Neutrophil (primary cell): ENCODE measurements around the gene C1QTNF9.
"Not testable (repeated sequence)": the region's sequence is repeated elsewhere in the genome, so short reads cannot be mapped to it uniquely, and the experiment has no call there.

Source experiments
- H3K27ac ChIP-seq: fragments of 200-600 bp; sonication (generic); 2 replicates; pipeline ENCODE4 v1.5.1; 2016; ENCODE audit warnings: mild to moderate bottlenecking, moderate library complexity
- H3K27me3 ChIP-seq: fragments of 200-600 bp; sonication (generic); 2 replicates; pipeline ENCODE4 v1.6.0; 2016; ENCODE audit warnings: mild to moderate bottlenecking
- H3K36me3 ChIP-seq: fragments of 200-600 bp; sonication (generic); 2 replicates; pipeline ENCODE4 v1.5.1; 2017
- H3K4me1 ChIP-seq, 2 experiments: fragments of 200-600 bp in 1 of 2; sonication (generic) in 1 of 2; 1 replicate in 1 of 2; 2 replicates in 1 of 2; pipeline versions ENCODE4 v1.5.1 to v1.6.1; 2013 to 2016; ENCODE audit warnings: low read depth in 1 of 2, low read length in 1 of 2, mild to moderate bottlenecking in 1 of 2, moderate library complexity in 1 of 2; ENCODE audit not compliant: control insufficient read depth in 1 of 2, insufficient read depth in 1 of 2
- H3K4me3 ChIP-seq, 2 experiments: fragments of 200-600 bp in 1 of 2; sonication (generic) in 1 of 2; 1 replicate in 1 of 2; 2 replicates in 1 of 2; pipeline ENCODE4 v1.5.1; 2013 to 2016; ENCODE audit warnings: low read depth in 1 of 2, low read length in 1 of 2, mild to moderate bottlenecking in 1 of 2, moderate library complexity in 1 of 2
- H3K9me3 ChIP-seq: fragments of 200-600 bp; sonication (generic); 2 replicates; pipeline ENCODE4 v1.5.1; 2016
- CTCF ChIP-seq: fragments of 200-600 bp; sonication (generic); IDR thresholded peaks from 2 replicates; pipeline ENCODE4 v1.5.1; 2016; ENCODE audit warnings: antibody characterized with exemption

C1QTNF9 gene

GRCh38 chr13:24308488-24309020 lies 826 bp upstream of the C1QTNF9 start:
- no peak overlapping the region for H3K4me3 ChIP-seq
- no peaks in the 10 kb centered on the region for H3K4me1 ChIP-seq
- no peak overlapping the region for H3K27ac ChIP-seq
- H3K36me3 ChIP-seq = peaks cover 31% of the 10 kb centered on the region
- TF ChIP-seq CTCF = no peak
- no peaks in the 10 kb centered on the region for H3K27me3 ChIP-seq
- H3K9me3 ChIP-seq = no peaks in the 10 kb centered on the region

- Histone ChIP-seq H3K36me3 (no peaks in the 10 kb centered on the region), H3K27me3 (peaks cover 3% of the 10 kb centered on the region), H3K27ac (no peak overlapping the region), H3K9me3 (no peaks in the 10 kb centered on the region), H3K4me3 (no peak overlapping the region), H3K4me1 (no peaks in the 10 kb centered on the region)
- no peak for TF ChIP-seq CTCF
These were observed 4.1 kb downstream of the C1QTNF9 start for GRCh38 chr13:24313439-24313838.

GRCh38 chr13:24317835-24318234 lies 8.5 kb downstream of the C1QTNF9 start:
- H3K9me3 ChIP-seq, H3K27me3 ChIP-seq, H3K4me3 ChIP-seq, H3K4me1 ChIP-seq, H3K36me3 ChIP-seq, H3K27ac ChIP-seq: not testable (repeated sequence)

- not testable (repeated sequence) for H3K4me1 ChIP-seq, H3K36me3 ChIP-seq, H3K9me3 ChIP-seq, H3K27me3 ChIP-seq, H3K27ac ChIP-seq, H3K4me3 ChIP-seq
These were observed 9.5 kb downstream of the C1QTNF9 start for GRCh38 chr13:24318878-24319277.

- H3K4me1 ChIP-seq, H3K27me3 ChIP-seq, H3K4me3 ChIP-seq, H3K27ac ChIP-seq, H3K9me3 ChIP-seq, H3K36me3 ChIP-seq: not testable (repeated sequence)
These were observed 10.3 kb downstream of the C1QTNF9 start for GRCh38 chr13:24319641-24320040.

- not testable (repeated sequence) for H3K27ac ChIP-seq, H3K9me3 ChIP-seq, H3K4me3 ChIP-seq, H3K36me3 ChIP-seq, H3K4me1 ChIP-seq
- H3K27me3 ChIP-seq = peaks cover 15% of the 10 kb centered on the region
These were observed 12.0 kb downstream of the C1QTNF9 start for GRCh38 chr13:24321416-24321815.

- H3K4me3 ChIP-seq, H3K36me3 ChIP-seq, H3K27ac ChIP-seq, H3K4me1 ChIP-seq, H3K9me3 ChIP-seq: not testable (repeated sequence)
- peaks cover 25% of the 10 kb centered on the region for H3K27me3 ChIP-seq
These were observed 13.1 kb downstream of the C1QTNF9 start for GRCh38 chr13:24322470-24322869.

- Histone ChIP-seq H3K9me3 (no peaks in the 10 kb centered on the region), H3K27me3 (peaks cover 32% of the 10 kb centered on the region)
- TF ChIP-seq CTCF = no peak
These were observed 13.8 kb downstream of the C1QTNF9 start for GRCh38 chr13:24323036-24323738.

More at GRCh38 chr13:24323036-24323738, 13.8 kb downstream of the C1QTNF9 start:
- no peak overlapping the region for H3K27ac ChIP-seq
- no peaks in the 10 kb centered on the region for H3K4me1 ChIP-seq
- no peaks in the 10 kb centered on the region for H3K36me3 ChIP-seq
- no peak overlapping the region for H3K4me3 ChIP-seq
